OCI-LY7 (cell line): ENCODE data around the gene AHCY. TPM values are rescaled to one million over a fixed set of nuclear protein-coding genes. Genes with fewer than 3 reads are reported as not detected.

Source experiments
- BruUV-seq: library from RNA; stranded (reverse); fragments of 400-500 nt; replicated peaks from 2 replicates; lab custom pipeline; 2021; lab: Mats Ljungman, UMichigan
- CTCF ChIA-PET: fragments of 300-600 bp; sonication (Branson Sonifier 250); formaldehyde crosslinking; loops from one replicate; lab custom pipeline; 2022; ENCODE audit warnings: antibody characterized with exemption; ENCODE audit not compliant: unreplicated experiment; lab: Charles Lee
- POLR2A ChIA-PET: fragments of 300-600 bp; sonication (Branson Sonifier 250); formaldehyde crosslinking; loops from one replicate; lab custom pipeline; 2022; ENCODE audit warnings: antibody characterized with exemption; lab: Charles Lee
- DNase-seq: peaks from one replicate; pipeline ENCODE4 v3.0.0-alpha.2; 2015; ENCODE audit warnings: low spot score
- H2AFZ ChIP-seq: fragments of 200-600 bp; sonication (generic), shearing (Covaris generic); 2 replicates; pipeline ENCODE4 v1.6.1; 2014; ENCODE audit warnings: mild to moderate bottlenecking, antibody characterized with exemption, low read length, moderate library complexity
- H3K27ac ChIP-seq: fragments of 200-600 bp; sonication (generic); 2 replicates; pipeline ENCODE4 v1.5.1; 2014; ENCODE audit warnings: mixed run types, low read depth, mild to moderate bottlenecking, moderate library complexity, low read length, inconsistent platforms; ENCODE audit not compliant: poor library complexity, severe bottlenecking
- H3K36me3 ChIP-seq: fragments of 200-600 bp; sonication (generic); 2 replicates; pipeline ENCODE4 v1.6.1; 2014; ENCODE audit warnings: mild to moderate bottlenecking, antibody characterized with exemption, low read length, moderate library complexity, mixed read lengths; ENCODE audit not compliant: insufficient read depth
- H3K4me1 ChIP-seq: fragments of 200-600 bp; sonication (generic); 2 replicates; pipeline ENCODE4 v1.5.1; 2014; ENCODE audit warnings: mild to moderate bottlenecking, low read length; ENCODE audit not compliant: insufficient read depth, poor library complexity, severe bottlenecking
- H3K4me2 ChIP-seq: fragments of 200-600 bp; sonication (generic); 2 replicates; pipeline ENCODE4 v1.6.1; 2014; ENCODE audit warnings: mild to moderate bottlenecking, low read length
- H3K4me3 ChIP-seq: fragments of 200-600 bp; sonication (generic); 2 replicates; pipeline ENCODE4 v1.5.1; 2014; ENCODE audit warnings: mild to moderate bottlenecking, low read depth, low read length; ENCODE audit not compliant: poor library complexity, severe bottlenecking
- H3K79me2 ChIP-seq: fragments of 200-600 bp; sonication (generic); 2 replicates; pipeline ENCODE4 v1.6.1; 2016; ENCODE audit warnings: low read depth, mild to moderate bottlenecking, low read length, moderate library complexity, mixed read lengths; ENCODE audit not compliant: insufficient read depth
- H3K9me2 ChIP-seq: fragments of 200-600 bp; sonication (generic); 2 replicates; pipeline ENCODE4 v1.6.1; 2016; ENCODE audit warnings: mild to moderate bottlenecking, low read length, mixed read lengths; ENCODE audit not compliant: insufficient read depth
- H3K9me3 ChIP-seq: fragments of 200-600 bp; sonication (generic); 2 replicates; pipeline ENCODE4 v1.6.1; 2014; ENCODE audit warnings: mild to moderate bottlenecking, mixed run types, low read length, mixed read lengths
- H4K20me1 ChIP-seq: fragments of 200-600 bp; sonication (generic); 2 replicates; pipeline ENCODE4 v1.6.1; 2014; ENCODE audit warnings: mild to moderate bottlenecking, antibody characterized with exemption, low read length, moderate library complexity, mixed read lengths; ENCODE audit not compliant: insufficient read depth
- EZH2phosphoT487 ChIP-seq: fragments of 200-600 bp; sonication (generic); IDR thresholded peaks from 2 replicates; pipeline ENCODE4 v1.6.1; 2018; ENCODE audit warnings: low read depth, borderline replicate concordance, mild to moderate bottlenecking, mixed run types, antibody characterized with exemption, low read length, moderate library complexity, mixed read lengths
- intact Hi-C: fragments of 100-400 bp; cut with micrococcal nuclease; formaldehyde crosslinking; loops from one replicate; pipeline ENCODE4 v1.10.0; 2022; ENCODE audit not compliant: unreplicated experiment
- total RNA-seq, 2 experiments: library from RNA; depleted of rRNA in 1 of 2; stranded (reverse); fragments of >200 nt in 1 of 2; shearing (Covaris generic) in 1 of 2; gene quantifications; 2 replicates each; pipeline ENCODE4 v1.2.3, GENCODE V29; 2014 to 2022
- TF ChIP-seq, protein P1 (sequence below): fragments of 200-600 bp; sonication (generic); conservative IDR thresholded peaks from 2 replicates; pipeline ENCODE4 v1.5.1; 2014; ENCODE audit warnings: mild to moderate bottlenecking, antibody characterized with exemption, low read length, moderate library complexity, mixed read lengths

Gene AHCY
- total RNA-seq, 2 experiments from 2014 or later: 133 to 218 TPM

DNA sequence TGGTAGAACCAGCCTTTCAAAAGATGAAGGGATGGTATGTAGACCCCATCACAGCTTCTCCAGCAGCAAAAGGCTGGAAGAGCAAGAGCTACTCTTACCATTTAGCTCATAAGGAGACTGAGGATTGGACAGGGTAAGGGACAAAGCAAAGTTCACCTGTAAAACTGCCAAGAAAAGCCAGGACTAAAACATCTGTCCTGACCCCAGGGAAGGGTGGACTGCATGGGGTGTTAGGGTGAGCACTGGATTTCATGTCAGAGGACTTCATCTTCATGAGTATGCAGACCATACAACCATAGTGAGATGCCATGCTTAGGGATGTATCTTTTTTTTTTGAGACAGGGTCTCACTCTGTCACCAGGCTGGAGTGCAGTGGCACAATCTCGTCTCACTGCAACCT, 19.3 kb downstream of the AHCY start:
- POLR2A ChIA-PET: no interaction called here
- BruUV-seq: no TSS peak
- Histone ChIP-seq H3K79me2 (no peaks in the 10 kb centered on the region), H3K27ac (no peak overlapping the region), H3K4me1 (no peaks in the 10 kb centered on the region), H2AFZ (no peak overlapping the region), H3K4me3 (no peak overlapping the region), H4K20me1 (no peaks in the 10 kb centered on the region), H3K36me3 (peaks cover 96% of the 10 kb centered on the region), H3K9me2 (no peaks in the 10 kb centered on the region), H3K4me2 (no peak overlapping the region), H3K9me3 (no peaks in the 10 kb centered on the region)
- CTCF ChIA-PET: interaction anchor here (1.0 kb wide), 1 partner anchor 11 kb away, joined by 3 read pairs; no protein-coding TSS in a partner anchor
- intact Hi-C loops: no loop called here
- DNase-seq: no peak
- no peak for TF ChIP-seq EZH2phosphoT487
- TF ChIP-seq, protein P1, sequence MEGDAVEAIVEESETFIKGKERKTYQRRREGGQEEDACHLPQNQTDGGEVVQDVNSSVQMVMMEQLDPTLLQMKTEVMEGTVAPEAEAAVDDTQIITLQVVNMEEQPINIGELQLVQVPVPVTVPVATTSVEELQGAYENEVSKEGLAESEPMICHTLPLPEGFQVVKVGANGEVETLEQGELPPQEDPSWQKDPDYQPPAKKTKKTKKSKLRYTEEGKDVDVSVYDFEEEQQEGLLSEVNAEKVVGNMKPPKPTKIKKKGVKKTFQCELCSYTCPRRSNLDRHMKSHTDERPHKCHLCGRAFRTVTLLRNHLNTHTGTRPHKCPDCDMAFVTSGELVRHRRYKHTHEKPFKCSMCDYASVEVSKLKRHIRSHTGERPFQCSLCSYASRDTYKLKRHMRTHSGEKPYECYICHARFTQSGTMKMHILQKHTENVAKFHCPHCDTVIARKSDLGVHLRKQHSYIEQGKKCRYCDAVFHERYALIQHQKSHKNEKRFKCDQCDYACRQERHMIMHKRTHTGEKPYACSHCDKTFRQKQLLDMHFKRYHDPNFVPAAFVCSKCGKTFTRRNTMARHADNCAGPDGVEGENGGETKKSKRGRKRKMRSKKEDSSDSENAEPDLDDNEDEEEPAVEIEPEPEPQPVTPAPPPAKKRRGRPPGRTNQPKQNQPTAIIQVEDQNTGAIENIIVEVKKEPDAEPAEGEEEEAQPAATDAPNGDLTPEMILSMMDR: no peak

DNA sequence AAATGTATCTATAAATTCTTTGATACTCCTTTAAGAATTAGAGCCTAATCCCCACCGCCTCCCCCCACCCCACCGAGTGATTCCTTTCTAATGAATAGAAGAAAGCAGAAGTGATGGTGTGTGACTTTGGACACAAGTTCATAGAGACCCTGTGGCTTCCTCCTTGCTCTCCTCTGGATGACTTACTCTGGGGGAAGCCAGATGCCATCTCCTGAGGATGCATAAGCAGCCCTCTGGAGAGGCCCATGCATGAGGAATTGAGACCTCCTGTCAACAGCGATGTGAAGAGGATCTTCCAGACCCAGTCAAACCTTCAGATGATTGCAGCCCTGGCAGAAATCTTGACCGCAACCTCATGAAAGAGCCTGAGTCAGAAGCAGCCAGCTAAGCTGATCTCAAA, 21.1 kb downstream of the AHCY start:
- H3K27ac ChIP-seq: no peak overlapping the region
- no peak overlapping the region for H2AFZ ChIP-seq
- ChIA-PET CTCF (no interaction called here), POLR2A (interaction anchor here (0.6 kb wide), 1 partner anchor 9 kb away, joined by 3 read pairs; no protein-coding TSS in a partner anchor)
- no peaks in the 10 kb centered on the region for H3K9me3 ChIP-seq
- TF ChIP-seq, protein P1: no peak
- no peak for TF ChIP-seq EZH2phosphoT487
- H3K4me2 ChIP-seq: no peak overlapping the region
- DNase-seq: no peak
- no peaks in the 10 kb centered on the region for H3K4me1 ChIP-seq
- H4K20me1 ChIP-seq: no peaks in the 10 kb centered on the region
- H3K9me2 ChIP-seq: no peaks in the 10 kb centered on the region
- H3K79me2 ChIP-seq: no peaks in the 10 kb centered on the region
- no TSS peak for BruUV-seq
- H3K36me3 ChIP-seq: peaks cover 97% of the 10 kb centered on the region
- no peak overlapping the region for H3K4me3 ChIP-seq
- intact Hi-C loops: no loop called here

DNA sequence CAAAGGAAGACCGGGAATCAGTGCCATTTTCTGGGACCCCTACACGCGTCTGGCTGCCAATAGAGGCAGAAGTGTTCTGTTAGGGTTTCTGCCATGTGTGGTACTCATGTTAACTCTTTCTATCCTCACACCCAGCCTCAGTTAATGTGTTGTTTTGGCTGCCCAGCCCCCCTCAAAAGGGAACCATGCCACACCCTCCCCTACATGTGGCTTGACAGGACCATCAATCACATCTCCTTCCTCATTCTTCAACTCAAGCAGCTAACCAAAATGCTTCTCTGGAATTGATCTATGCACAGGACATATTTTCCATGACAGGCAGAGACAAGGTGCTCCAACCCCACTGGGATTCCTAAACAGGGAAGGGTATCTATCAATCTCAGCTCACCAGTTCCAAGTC, 22.0 kb downstream of the AHCY start:
- H3K4me2 ChIP-seq: no peak overlapping the region
- H3K27ac ChIP-seq: no peak overlapping the region
- H2AFZ ChIP-seq: no peak overlapping the region
- no TSS peak for BruUV-seq
- no peaks in the 10 kb centered on the region for H3K9me2 ChIP-seq
- H4K20me1 ChIP-seq: no peaks in the 10 kb centered on the region
- TF ChIP-seq, protein P1: no peak
- no peak for TF ChIP-seq EZH2phosphoT487
- no peak overlapping the region for H3K4me3 ChIP-seq
- peaks cover 97% of the 10 kb centered on the region for H3K36me3 ChIP-seq
- ChIA-PET CTCF (no interaction called here), POLR2A (no interaction called here)
- no peaks in the 10 kb centered on the region for H3K4me1 ChIP-seq
- no peaks in the 10 kb centered on the region for H3K79me2 ChIP-seq
- no peak for DNase-seq
- H3K9me3 ChIP-seq: no peaks in the 10 kb centered on the region
- intact Hi-C loops: no loop called here
